K562 (cell line): ENCODE results near the gene PACC1. TPM values are rescaled to one million over a fixed set of nuclear protein-coding genes. Genes with fewer than 3 reads are reported as not detected.

Source experiments
- ATAC-seq: fragments of 200-7000 bp; cut with Tn5 transposase; 3 replicates; pipeline ENCODE4 v1.9.1; 2020; ENCODE audit warnings: moderate library complexity
- BruUV-seq: library from RNA; stranded (reverse); fragments of 400-500 nt; replicated peaks from 2 replicates; lab custom pipeline; 2021; lab: Mats Ljungman, UMichigan
- CTCF ChIA-PET: fragments of 300-600 bp; formaldehyde crosslinking; extraction: SDS; loops from one replicate; lab custom pipeline; 2021; ENCODE audit warnings: low intra/inter-chr PET ratio; lab: Yijun Ruan, JAX
- POLR2A ChIA-PET: fragments of 300-600, 350-650 bp; sonication (Branson Sonifier 250); formaldehyde crosslinking; extraction: SDS; loops from one replicate; lab custom pipeline; 2021; ENCODE audit warnings: antibody characterized with exemption, inconsistent platforms; lab: Yijun Ruan, JAX
- DNase-seq, 4 experiments: peaks; one replicate each; pipeline versions ENCODE4 v3.0.0 to v3.0.0-alpha.2; 2011 to 2018; ENCODE audit warnings: low spot score in 3 of 4, mixed read lengths in 3 of 4; ENCODE audit errors: extremely low read depth in 1 of 4
- FAIRE-seq: peaks from 2 replicates; lab custom pipeline; 2011; peaks lifted over from hg19 to GRCh38; lab: Jason Lieb, UNC
- H2AFZ ChIP-seq: 2 replicates; pipeline ENCODE4 v1.6.0; 2011; ENCODE audit warnings: low read depth, low read length, control low read depth, inconsistent platforms
- H3K27ac ChIP-seq: fragments of 200-600 bp; 3 replicates; pipeline ENCODE4 v1.8.0; 2011; ENCODE audit warnings: low read depth, mild to moderate bottlenecking, control low read depth, inconsistent platforms, low read length, moderate library complexity, mixed read lengths; ENCODE audit errors: extremely low read depth
- H3K27me3 ChIP-seq, 2 experiments: fragments of 300-600 bp in 1 of 2; 2 replicates in 1 of 2; 3 replicates in 1 of 2; pipeline versions ENCODE4 v1.6.0 to v1.8.0; 2011; ENCODE audit warnings: inconsistent platforms in 2 of 2, low read length in 2 of 2, mild to moderate bottlenecking in 1 of 2, mixed read lengths in 1 of 2, moderate library complexity in 1 of 2; ENCODE audit not compliant: control insufficient read depth in 2 of 2, insufficient read depth in 2 of 2
- H3K36me3 ChIP-seq: fragments of 300-600 bp; 3 replicates; pipeline ENCODE4 v1.8.0; 2011; ENCODE audit warnings: mild to moderate bottlenecking, low read length, inconsistent platforms; ENCODE audit not compliant: control insufficient read depth, insufficient read depth
- H3K4me1 ChIP-seq, 2 experiments: fragments of 200-600 bp in 1 of 2; replicated peaks in 1 of 2; 2 replicates in 1 of 2; 3 replicates in 1 of 2; pipeline versions ENCODE4 v1.5.1 to v1.8.0; 2011; ENCODE audit warnings: inconsistent platforms in 2 of 2, low read length in 2 of 2, mild to moderate bottlenecking in 1 of 2, mixed read lengths in 1 of 2, moderate library complexity in 1 of 2; ENCODE audit not compliant: control insufficient read depth in 2 of 2, insufficient read depth in 2 of 2
- H3K4me2 ChIP-seq: 2 replicates; pipeline ENCODE4 v1.6.1; 2011; ENCODE audit warnings: low read length, control low read depth, inconsistent platforms, mixed read lengths; ENCODE audit not compliant: insufficient read depth
- H3K4me3 ChIP-seq: fragments of 200-600 bp; sonication (generic), shearing (Covaris generic); 2 replicates; pipeline ENCODE4 v1.5.1; 2016; ENCODE audit warnings: control low read depth, inconsistent platforms
- H3K79me2 ChIP-seq: fragments of 200-600 bp; 3 replicates; pipeline ENCODE4 v1.8.0; 2011; ENCODE audit warnings: low read length, inconsistent platforms; ENCODE audit not compliant: control insufficient read depth, insufficient read depth
- H3K9ac ChIP-seq, 2 experiments: 2 replicates each; pipeline versions ENCODE4 v1.6.0 to v1.6.1; 2011; ENCODE audit warnings: low read depth in 2 of 2, low read length in 2 of 2, control low read depth in 1 of 2, inconsistent platforms in 1 of 2, mild to moderate bottlenecking in 1 of 2, mixed read lengths in 1 of 2; ENCODE audit not compliant: insufficient read depth in 1 of 2
- H3K9me1 ChIP-seq: one replicate; pipeline ENCODE4 v1.6.0; 2011; ENCODE audit warnings: inconsistent platforms, mild to moderate bottlenecking, low read length, moderate library complexity; ENCODE audit not compliant: control insufficient read depth, insufficient read depth
- H3K9me3 ChIP-seq: replicated peaks from 2 replicates; pipeline ENCODE4 v1.5.1; 2011; ENCODE audit warnings: low read depth, low read length, inconsistent platforms; ENCODE audit not compliant: control insufficient read depth, insufficient read depth
- H4K20me1 ChIP-seq: replicated peaks from 2 replicates; pipeline ENCODE4 v1.6.1; 2011; ENCODE audit warnings: low read length, inconsistent platforms, mixed read lengths; ENCODE audit not compliant: control insufficient read depth, insufficient read depth
- CHD4 ChIP-seq: fragments of 200-600 bp; sonication (generic); IDR thresholded peaks from 3 replicates; pipeline ENCODE4 v1.6.1; 2012; ENCODE audit warnings: low read depth, mild to moderate bottlenecking, mixed read lengths, low read length, inconsistent platforms; ENCODE audit not compliant: insufficient read depth, insufficient replicate concordance, poor library complexity, severe bottlenecking
- E4F1 ChIP-seq: fragments of 250-450 bp; sonication (Bioruptor Pico); IDR thresholded peaks from 2 replicates; pipeline ENCODE4 v1.5.0; 2021; ENCODE audit warnings: mild to moderate bottlenecking, borderline replicate concordance
- ESRRA ChIP-seq: fragments of 450-650 bp; IDR thresholded peaks from 2 replicates; pipeline ENCODE4 v1.6.1; 2014; ENCODE audit warnings: low read depth, mild to moderate bottlenecking, moderate library complexity, borderline replicate concordance
- FOXJ2 ChIP-seq: fragments of 200-800 bp; sonication (Bioruptor generic); IDR thresholded peaks from 2 replicates; pipeline ENCODE4 v1.6.1; 2016; ENCODE audit warnings: missing genetic modification characterization, missing compliant biosample characterization
- HNRNPL ChIP-seq: fragments of 200-400 bp; formaldehyde crosslinking; IDR thresholded peaks from 2 replicates; pipeline ENCODE4 v1.6.1; 2017; ENCODE audit warnings: low read depth, mild to moderate bottlenecking, low read length
- NR2C2 ChIP-seq, 2 experiments: fragments of 200-800 bp in 1 of 2; sonication (Bioruptor generic) in 1 of 2; sonication (generic) in 1 of 2; formaldehyde crosslinking in 1 of 2; IDR thresholded peaks; 2 replicates each; pipeline versions ENCODE4 v1.6.1 to v1.8.0; 2016 to 2022; ENCODE audit warnings: mild to moderate bottlenecking in 1 of 2, missing compliant biosample characterization in 1 of 2, missing genetic modification characterization in 1 of 2, missing genetic modification reagents in 1 of 2
- PHF20 ChIP-seq: fragments of 450-650 bp; IDR thresholded peaks from 2 replicates; pipeline ENCODE4 v1.6.1; 2018; ENCODE audit not compliant: partially characterized antibody
- SREBF1 ChIP-seq: fragments of 150-350 bp; IDR thresholded peaks from 2 replicates; pipeline ENCODE4 v1.6.1; 2014; ENCODE audit warnings: antibody characterized with exemption, low read depth, low read length, borderline replicate concordance
- ZFPM2 ChIP-seq: fragments of 250-450 bp; sonication (Bioruptor Pico); IDR thresholded peaks from 2 replicates; pipeline ENCODE4 v1.5.1; 2022; ENCODE audit warnings: mild to moderate bottlenecking
- WGBS: fragments of 100-300 bp; shearing (Covaris generic); methylation state at CpG from one replicate; pipeline ENCODE4 v1.1.6; 2016; ENCODE audit warnings: low coverage, mixed read lengths; ENCODE audit not compliant: insufficient coverage; ENCODE audit errors: missing lambda C conversion rate; 5-methylcytosine and 5-hydroxymethylcytosine counted together
- in situ Hi-C: fragments of 300-500 bp; cut with MboI; formaldehyde crosslinking; loops from 4 replicates; pipeline ENCODE4 v1.15.0; 2018; ENCODE audit warnings: inconsistent platforms, mixed read lengths
- intact Hi-C: fragments of 100-400 bp; cut with micrococcal nuclease; formaldehyde crosslinking; loops from 2 replicates; pipeline ENCODE4 v1.14.2; 2022
- polyA plus RNA-seq, 8 experiments: library from polyadenylated mRNA; depleted of rRNA in 4 of 8; stranded (reverse) in 5 of 8; unstranded in 3 of 8; fragments of >200 nt; fragmentation: Nextera tagmentation in 2 of 8; fragmentation: Illumina TruSeq in 1 of 8; extraction: Ambion mirVana in 2 of 8; extraction: Trizol in 1 of 8; gene quantifications; 2 replicates each; pipeline versions ENCODE4 v1.2.1 to v1.2.3, GENCODE V29; 2011 to 2014; ENCODE audit warnings: inconsistent platforms in 1 of 8, missing spikeins in 1 of 8
- total RNA-seq, 7 experiments: library from RNA; depleted of rRNA in 6 of 7; stranded (reverse); fragments of >200 nt in 6 of 7; fragmentation: Illumina TruSeq in 2 of 7; extraction: Trizol in 2 of 7; gene quantifications; 2 replicates each; pipeline versions ENCODE4 v1.2.1 to v1.2.3, GENCODE V29; 2011 to 2021; ENCODE audit warnings: low replicate concordance in 1 of 7

PACC1 gene
- total and polyA plus RNA-seq, 9 of the 15 experiments (the other 6 are each of a cell fraction or from before 2014, with no cell fraction given) = 7.1 to 19.3 (median 14.9) TPM

DNA sequence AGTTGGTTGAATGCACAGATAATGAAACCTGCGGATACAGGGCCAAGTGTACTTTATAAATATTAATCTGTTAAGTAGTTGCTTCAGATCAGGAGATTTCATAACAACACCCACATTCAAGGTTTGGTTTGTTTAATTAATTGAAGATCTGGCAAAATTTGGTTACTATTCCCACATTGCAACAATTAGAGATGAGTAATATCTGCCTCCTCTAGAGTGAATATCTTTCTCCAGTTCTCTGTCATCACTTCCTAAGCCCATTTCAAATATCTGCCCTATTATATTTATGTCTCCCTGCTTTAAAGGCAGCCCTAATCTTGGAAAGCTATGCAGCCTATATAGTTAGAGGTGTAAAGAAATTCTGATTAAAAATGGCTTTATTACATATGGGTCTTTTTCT, 68.1 kb downstream of the PACC1 start:
- Histone ChIP-seq H4K20me1 (no peaks in the 10 kb centered on the region), H3K27ac (no peak overlapping the region), H3K9me1 (no peaks in the 10 kb centered on the region), H3K9me3 (no peaks in the 10 kb centered on the region), H3K4me3 (no peak overlapping the region), H2AFZ (no peak overlapping the region), H3K36me3 (peaks cover 88% of the 10 kb centered on the region; the same call in 2 of the 3 replicates), H3K27me3 (no peaks in the 10 kb centered on the region), H3K4me1 (no peaks in the 10 kb centered on the region; a peak in 1 of 5 replicates), H3K4me2 (no peak overlapping the region), H3K79me2 (peaks cover 2% of the 10 kb centered on the region; the same call in 1 of the 3 replicates), H3K9ac (no peak overlapping the region)
- ATAC-seq = no peak
- in situ Hi-C loops = no loop called here
- 100% methylated on average over 1 of the region's 1 CpG for WGBS
- no TSS peak for BruUV-seq
- no peak for DNase-seq
- ChIA-PET POLR2A (no interaction called here), CTCF (no interaction called here)
- no peak for FAIRE-seq
- TF ChIP-seq ZFPM2 (CRISPR knock-in tag) (no peak), NR2C2 (CRISPR knock-in tag; IDR thresholded peaks at IDR 0.05) (no peak), NR2C2 (tag; IDR thresholded peaks at IDR 0.05) (no peak), ESRRA (no peak), SREBF1 (no peak), E4F1 (no peak), PHF20 (no peak), FOXJ2 (tag) (no peak), HNRNPL (no peak), CHD4 (no peak)
- intact Hi-C loops = no loop called here
